K562 (cell line): Measurements from ENCODE around the gene CDCP1. TPM values are rescaled to one million over a fixed set of nuclear protein-coding genes. Genes with fewer than 3 reads are reported as not detected.
A peak's percentile ranks its signal among the peaks of the same experiment; 100 is the strongest.

Source experiments
- BACH1 ChIP-seq: fragments of 200-800 bp; sonication (Bioruptor generic); IDR thresholded peaks from 2 replicates; pipeline ENCODE4 v1.6.1; 2016; ENCODE audit warnings: missing genetic modification characterization, missing compliant biosample characterization
- EP300 ChIP-seq: IDR thresholded peaks from 2 replicates; pipeline ENCODE4 v1.6.1; 2012; ENCODE audit warnings: low read length, improper control_type of control experiment
- L3MBTL2 ChIP-seq: fragments of 450-650 bp; IDR thresholded peaks from 2 replicates; pipeline ENCODE4 v1.6.1; 2016; ENCODE audit warnings: mild to moderate bottlenecking, moderate library complexity
- PTBP1 ChIP-seq: fragments of 200-400 bp; formaldehyde crosslinking; IDR thresholded peaks from 2 replicates; pipeline ENCODE4 v1.6.1; 2017; ENCODE audit warnings: low read depth, low read length
- SRSF1 ChIP-seq: fragments of 200-400 bp; formaldehyde crosslinking; IDR thresholded peaks from 2 replicates; pipeline ENCODE4 v1.6.1; 2017; ENCODE audit warnings: mild to moderate bottlenecking, low read depth, low read length, moderate library complexity
- polyA plus RNA-seq, 8 experiments: library from polyadenylated mRNA; depleted of rRNA in 4 of 8; stranded (reverse) in 5 of 8; unstranded in 3 of 8; fragments of >200 nt; fragmentation: Nextera tagmentation in 2 of 8; fragmentation: Illumina TruSeq in 1 of 8; extraction: Ambion mirVana in 2 of 8; extraction: Trizol in 1 of 8; gene quantifications; 2 replicates each; pipeline versions ENCODE4 v1.2.1 to v1.2.3, GENCODE V29; 2011 to 2014; ENCODE audit warnings: inconsistent platforms in 1 of 8, missing spikeins in 1 of 8
- total RNA-seq, 7 experiments: library from RNA; depleted of rRNA in 6 of 7; stranded (reverse); fragments of >200 nt in 6 of 7; fragmentation: Illumina TruSeq in 2 of 7; extraction: Trizol in 2 of 7; gene quantifications; 2 replicates each; pipeline versions ENCODE4 v1.2.1 to v1.2.3, GENCODE V29; 2011 to 2021; ENCODE audit warnings: low replicate concordance in 1 of 7
- TF ChIP-seq, protein P1 (sequence below): fragments of 450-650 bp; IDR thresholded peaks from 2 replicates; pipeline ENCODE4 v1.6.1; 2016; ENCODE audit warnings: mild to moderate bottlenecking, moderate library complexity
- TF ChIP-seq, protein P2 (sequence below): fragments of 200-800 bp; sonication (Bioruptor generic); IDR thresholded peaks from 2 replicates; pipeline ENCODE4 v1.6.1; 2017; ENCODE audit warnings: missing genetic modification characterization, missing compliant biosample characterization
- TF ChIP-seq, protein P3 (sequence below): fragments of 450-650 bp; formaldehyde crosslinking; IDR thresholded peaks from 2 replicates; pipeline ENCODE4 v1.4.0; 2022; ENCODE audit warnings: missing genetic modification characterization
- TF ChIP-seq, protein P4 (sequence below), 2 experiments: IDR thresholded peaks in 1 of 2; conservative IDR thresholded peaks in 1 of 2; 2 replicates each; pipeline ENCODE4 v1.6.1; 2016; ENCODE audit warnings: low read depth in 2 of 2, mild to moderate bottlenecking in 1 of 2, missing compliant biosample characterization in 1 of 2, missing genetic modification characterization in 1 of 2, moderate library complexity in 1 of 2

The CDCP1 gene
- total and polyA plus RNA-seq, 9 of the 15 experiments (the other 6 are each of a cell fraction or from before 2014, with no cell fraction given): 3.9 to 16.4 (median 5.2) TPM

DNA sequence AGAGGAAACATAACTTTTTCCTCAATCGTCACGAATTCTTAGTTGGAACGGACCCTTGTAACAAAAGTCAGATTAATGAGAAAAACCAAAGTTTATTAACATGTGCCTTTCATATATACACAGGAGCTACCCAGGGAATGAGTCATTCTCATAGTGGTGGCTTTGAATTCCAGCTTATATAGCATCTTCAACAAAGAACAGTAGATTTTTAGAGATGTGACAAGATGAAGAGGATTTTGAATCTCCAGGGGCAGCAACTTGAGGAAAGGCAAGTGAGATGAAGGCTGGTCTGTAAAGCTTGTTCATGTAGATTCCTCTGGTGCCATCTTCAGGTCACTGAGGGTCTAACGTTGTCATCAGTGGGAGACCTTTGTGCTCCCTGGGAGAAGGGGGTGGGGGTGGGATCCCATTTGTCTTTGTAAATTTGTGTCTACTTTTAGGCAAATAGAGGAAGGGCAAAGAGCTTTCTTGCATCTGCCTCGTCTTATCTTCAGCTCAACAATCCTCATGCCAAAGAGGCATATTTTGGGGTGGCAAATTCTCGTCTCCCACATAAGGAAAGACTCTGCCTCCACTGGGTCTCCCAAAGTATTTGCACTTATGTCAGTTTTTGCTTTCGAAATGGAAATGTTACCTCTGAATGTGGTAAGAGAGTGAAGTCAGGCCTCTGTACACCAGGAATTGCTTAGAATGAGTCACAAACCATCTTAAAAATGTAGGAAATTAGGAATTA is 90.6 kb downstream of the CDCP1 start (continued):
- TF ChIP-seq, protein P1, sequence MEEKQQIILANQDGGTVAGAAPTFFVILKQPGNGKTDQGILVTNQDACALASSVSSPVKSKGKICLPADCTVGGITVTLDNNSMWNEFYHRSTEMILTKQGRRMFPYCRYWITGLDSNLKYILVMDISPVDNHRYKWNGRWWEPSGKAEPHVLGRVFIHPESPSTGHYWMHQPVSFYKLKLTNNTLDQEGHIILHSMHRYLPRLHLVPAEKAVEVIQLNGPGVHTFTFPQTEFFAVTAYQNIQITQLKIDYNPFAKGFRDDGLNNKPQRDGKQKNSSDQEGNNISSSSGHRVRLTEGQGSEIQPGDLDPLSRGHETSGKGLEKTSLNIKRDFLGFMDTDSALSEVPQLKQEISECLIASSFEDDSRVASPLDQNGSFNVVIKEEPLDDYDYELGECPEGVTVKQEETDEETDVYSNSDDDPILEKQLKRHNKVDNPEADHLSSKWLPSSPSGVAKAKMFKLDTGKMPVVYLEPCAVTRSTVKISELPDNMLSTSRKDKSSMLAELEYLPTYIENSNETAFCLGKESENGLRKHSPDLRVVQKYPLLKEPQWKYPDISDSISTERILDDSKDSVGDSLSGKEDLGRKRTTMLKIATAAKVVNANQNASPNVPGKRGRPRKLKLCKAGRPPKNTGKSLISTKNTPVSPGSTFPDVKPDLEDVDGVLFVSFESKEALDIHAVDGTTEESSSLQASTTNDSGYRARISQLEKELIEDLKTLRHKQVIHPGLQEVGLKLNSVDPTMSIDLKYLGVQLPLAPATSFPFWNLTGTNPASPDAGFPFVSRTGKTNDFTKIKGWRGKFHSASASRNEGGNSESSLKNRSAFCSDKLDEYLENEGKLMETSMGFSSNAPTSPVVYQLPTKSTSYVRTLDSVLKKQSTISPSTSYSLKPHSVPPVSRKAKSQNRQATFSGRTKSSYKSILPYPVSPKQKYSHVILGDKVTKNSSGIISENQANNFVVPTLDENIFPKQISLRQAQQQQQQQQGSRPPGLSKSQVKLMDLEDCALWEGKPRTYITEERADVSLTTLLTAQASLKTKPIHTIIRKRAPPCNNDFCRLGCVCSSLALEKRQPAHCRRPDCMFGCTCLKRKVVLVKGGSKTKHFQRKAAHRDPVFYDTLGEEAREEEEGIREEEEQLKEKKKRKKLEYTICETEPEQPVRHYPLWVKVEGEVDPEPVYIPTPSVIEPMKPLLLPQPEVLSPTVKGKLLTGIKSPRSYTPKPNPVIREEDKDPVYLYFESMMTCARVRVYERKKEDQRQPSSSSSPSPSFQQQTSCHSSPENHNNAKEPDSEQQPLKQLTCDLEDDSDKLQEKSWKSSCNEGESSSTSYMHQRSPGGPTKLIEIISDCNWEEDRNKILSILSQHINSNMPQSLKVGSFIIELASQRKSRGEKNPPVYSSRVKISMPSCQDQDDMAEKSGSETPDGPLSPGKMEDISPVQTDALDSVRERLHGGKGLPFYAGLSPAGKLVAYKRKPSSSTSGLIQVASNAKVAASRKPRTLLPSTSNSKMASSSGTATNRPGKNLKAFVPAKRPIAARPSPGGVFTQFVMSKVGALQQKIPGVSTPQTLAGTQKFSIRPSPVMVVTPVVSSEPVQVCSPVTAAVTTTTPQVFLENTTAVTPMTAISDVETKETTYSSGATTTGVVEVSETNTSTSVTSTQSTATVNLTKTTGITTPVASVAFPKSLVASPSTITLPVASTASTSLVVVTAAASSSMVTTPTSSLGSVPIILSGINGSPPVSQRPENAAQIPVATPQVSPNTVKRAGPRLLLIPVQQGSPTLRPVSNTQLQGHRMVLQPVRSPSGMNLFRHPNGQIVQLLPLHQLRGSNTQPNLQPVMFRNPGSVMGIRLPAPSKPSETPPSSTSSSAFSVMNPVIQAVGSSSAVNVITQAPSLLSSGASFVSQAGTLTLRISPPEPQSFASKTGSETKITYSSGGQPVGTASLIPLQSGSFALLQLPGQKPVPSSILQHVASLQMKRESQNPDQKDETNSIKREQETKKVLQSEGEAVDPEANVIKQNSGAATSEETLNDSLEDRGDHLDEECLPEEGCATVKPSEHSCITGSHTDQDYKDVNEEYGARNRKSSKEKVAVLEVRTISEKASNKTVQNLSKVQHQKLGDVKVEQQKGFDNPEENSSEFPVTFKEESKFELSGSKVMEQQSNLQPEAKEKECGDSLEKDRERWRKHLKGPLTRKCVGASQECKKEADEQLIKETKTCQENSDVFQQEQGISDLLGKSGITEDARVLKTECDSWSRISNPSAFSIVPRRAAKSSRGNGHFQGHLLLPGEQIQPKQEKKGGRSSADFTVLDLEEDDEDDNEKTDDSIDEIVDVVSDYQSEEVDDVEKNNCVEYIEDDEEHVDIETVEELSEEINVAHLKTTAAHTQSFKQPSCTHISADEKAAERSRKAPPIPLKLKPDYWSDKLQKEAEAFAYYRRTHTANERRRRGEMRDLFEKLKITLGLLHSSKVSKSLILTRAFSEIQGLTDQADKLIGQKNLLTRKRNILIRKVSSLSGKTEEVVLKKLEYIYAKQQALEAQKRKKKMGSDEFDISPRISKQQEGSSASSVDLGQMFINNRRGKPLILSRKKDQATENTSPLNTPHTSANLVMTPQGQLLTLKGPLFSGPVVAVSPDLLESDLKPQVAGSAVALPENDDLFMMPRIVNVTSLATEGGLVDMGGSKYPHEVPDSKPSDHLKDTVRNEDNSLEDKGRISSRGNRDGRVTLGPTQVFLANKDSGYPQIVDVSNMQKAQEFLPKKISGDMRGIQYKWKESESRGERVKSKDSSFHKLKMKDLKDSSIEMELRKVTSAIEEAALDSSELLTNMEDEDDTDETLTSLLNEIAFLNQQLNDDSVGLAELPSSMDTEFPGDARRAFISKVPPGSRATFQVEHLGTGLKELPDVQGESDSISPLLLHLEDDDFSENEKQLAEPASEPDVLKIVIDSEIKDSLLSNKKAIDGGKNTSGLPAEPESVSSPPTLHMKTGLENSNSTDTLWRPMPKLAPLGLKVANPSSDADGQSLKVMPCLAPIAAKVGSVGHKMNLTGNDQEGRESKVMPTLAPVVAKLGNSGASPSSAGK: no peak
- TF ChIP-seq PTBP1: no peak
- TF ChIP-seq, protein P2, sequence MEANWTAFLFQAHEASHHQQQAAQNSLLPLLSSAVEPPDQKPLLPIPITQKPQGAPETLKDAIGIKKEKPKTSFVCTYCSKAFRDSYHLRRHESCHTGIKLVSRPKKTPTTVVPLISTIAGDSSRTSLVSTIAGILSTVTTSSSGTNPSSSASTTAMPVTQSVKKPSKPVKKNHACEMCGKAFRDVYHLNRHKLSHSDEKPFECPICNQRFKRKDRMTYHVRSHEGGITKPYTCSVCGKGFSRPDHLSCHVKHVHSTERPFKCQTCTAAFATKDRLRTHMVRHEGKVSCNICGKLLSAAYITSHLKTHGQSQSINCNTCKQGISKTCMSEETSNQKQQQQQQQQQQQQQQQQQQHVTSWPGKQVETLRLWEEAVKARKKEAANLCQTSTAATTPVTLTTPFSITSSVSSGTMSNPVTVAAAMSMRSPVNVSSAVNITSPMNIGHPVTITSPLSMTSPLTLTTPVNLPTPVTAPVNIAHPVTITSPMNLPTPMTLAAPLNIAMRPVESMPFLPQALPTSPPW (CRISPR knock-in tag): peak; percentile 58
- no peak for TF ChIP-seq SRSF1
- TF ChIP-seq EP300: no peak
- TF ChIP-seq, protein P3, sequence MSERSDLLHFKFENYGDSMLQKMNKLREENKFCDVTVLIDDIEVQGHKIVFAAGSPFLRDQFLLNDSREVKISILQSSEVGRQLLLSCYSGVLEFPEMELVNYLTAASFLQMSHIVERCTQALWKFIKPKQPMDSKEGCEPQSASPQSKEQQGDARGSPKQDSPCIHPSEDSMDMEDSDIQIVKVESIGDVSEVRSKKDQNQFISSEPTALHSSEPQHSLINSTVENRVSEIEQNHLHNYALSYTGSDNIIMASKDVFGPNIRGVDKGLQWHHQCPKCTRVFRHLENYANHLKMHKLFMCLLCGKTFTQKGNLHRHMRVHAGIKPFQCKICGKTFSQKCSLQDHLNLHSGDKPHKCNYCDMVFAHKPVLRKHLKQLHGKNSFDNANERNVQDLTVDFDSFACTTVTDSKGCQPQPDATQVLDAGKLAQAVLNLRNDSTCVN (CRISPR knock-in tag): no peak
- TF ChIP-seq, protein P4, sequence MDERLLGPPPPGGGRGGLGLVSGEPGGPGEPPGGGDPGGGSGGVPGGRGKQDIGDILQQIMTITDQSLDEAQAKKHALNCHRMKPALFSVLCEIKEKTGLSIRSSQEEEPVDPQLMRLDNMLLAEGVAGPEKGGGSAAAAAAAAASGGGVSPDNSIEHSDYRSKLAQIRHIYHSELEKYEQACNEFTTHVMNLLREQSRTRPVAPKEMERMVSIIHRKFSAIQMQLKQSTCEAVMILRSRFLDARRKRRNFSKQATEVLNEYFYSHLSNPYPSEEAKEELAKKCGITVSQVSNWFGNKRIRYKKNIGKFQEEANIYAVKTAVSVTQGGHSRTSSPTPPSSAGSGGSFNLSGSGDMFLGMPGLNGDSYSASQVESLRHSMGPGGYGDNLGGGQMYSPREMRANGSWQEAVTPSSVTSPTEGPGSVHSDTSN (CRISPR knock-in tag; IDR thresholded peaks at IDR 0.05; ENCODE audit: low read depth): no peak
- TF ChIP-seq, protein P4 (tag; conservative IDR thresholded peaks at IDR 0.05; ENCODE audit: low read depth): no peak
- no peak for TF ChIP-seq BACH1 (tag)
- peak; percentile 40; the same call in 1 of the 2 replicates for TF ChIP-seq L3MBTL2
